Measurements from ENCODE around the gene PBX3.

The PBX3 gene

DNA sequence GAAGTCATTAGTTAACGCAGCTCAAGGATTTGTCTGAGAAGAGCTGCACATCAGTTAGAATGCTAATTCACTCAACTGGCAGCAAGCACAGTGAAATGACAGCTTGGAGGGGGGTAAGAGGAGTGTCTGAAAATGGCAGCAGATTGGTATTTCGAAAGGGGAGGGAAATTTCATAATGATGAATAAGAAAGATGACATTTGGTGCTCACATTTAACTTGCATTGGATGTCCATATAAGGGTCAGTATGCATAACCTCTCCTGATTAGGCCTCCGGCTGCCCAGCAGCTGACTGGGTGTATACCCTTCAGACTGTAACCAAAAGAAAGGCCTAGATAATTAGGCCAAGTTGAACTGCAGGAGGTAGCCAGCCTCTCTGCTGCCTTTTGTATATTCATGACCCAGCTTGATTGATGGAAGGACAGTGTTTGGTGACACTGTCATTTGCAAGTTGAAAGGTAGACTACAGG lies 131.0 kb downstream of the PBX3 start:
- Histone ChIP-seq H3K9ac (ENCODE audit: low read length) (no peak overlapping the region), H2AFZ (ENCODE audit: low read depth, low read length, severe bottlenecking) (no peak overlapping the region), H4K20me1 (ENCODE audit: low read depth, low read length) (no peaks in the 10 kb centered on the region; the same call in 1 of the 2 replicates), H3K4me3 (ENCODE audit: insufficient read depth, low read length, poor library complexity, severe bottlenecking) (no peak overlapping the region), H3F3A (ENCODE audit: insufficient read depth) (no peaks in the 10 kb centered on the region), H3K9me2 (replicated peaks; ENCODE audit: insufficient read depth, low read length) (no peaks in the 10 kb centered on the region), H3K4me2 (ENCODE audit: low read depth, low read length, poor library complexity, severe bottlenecking) (no peak overlapping the region), H3K27ac (ENCODE audit: low read depth, low read length) (no peak overlapping the region), H3K9me3 (ENCODE audit: insufficient read depth, low read length) (no peaks in the 10 kb centered on the region), H3K27me3 (ENCODE audit: low read length) (no peaks in the 10 kb centered on the region), H3K79me2 (ENCODE audit: insufficient read depth, low read length) (no peaks in the 10 kb centered on the region), H3K36me3 (ENCODE audit: low read length) (no peaks in the 10 kb centered on the region)
- no peak for TF ChIP-seq EZH2phosphoT487 (conservative IDR thresholded peaks at IDR 0.05; ENCODE audit: low read length)
- TF ChIP-seq, protein P1, sequence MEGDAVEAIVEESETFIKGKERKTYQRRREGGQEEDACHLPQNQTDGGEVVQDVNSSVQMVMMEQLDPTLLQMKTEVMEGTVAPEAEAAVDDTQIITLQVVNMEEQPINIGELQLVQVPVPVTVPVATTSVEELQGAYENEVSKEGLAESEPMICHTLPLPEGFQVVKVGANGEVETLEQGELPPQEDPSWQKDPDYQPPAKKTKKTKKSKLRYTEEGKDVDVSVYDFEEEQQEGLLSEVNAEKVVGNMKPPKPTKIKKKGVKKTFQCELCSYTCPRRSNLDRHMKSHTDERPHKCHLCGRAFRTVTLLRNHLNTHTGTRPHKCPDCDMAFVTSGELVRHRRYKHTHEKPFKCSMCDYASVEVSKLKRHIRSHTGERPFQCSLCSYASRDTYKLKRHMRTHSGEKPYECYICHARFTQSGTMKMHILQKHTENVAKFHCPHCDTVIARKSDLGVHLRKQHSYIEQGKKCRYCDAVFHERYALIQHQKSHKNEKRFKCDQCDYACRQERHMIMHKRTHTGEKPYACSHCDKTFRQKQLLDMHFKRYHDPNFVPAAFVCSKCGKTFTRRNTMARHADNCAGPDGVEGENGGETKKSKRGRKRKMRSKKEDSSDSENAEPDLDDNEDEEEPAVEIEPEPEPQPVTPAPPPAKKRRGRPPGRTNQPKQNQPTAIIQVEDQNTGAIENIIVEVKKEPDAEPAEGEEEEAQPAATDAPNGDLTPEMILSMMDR (IDR thresholded peaks at IDR 0.05; ENCODE audit: insufficient read depth, low read length, poor library complexity, severe bottlenecking), result no peak

DNA sequence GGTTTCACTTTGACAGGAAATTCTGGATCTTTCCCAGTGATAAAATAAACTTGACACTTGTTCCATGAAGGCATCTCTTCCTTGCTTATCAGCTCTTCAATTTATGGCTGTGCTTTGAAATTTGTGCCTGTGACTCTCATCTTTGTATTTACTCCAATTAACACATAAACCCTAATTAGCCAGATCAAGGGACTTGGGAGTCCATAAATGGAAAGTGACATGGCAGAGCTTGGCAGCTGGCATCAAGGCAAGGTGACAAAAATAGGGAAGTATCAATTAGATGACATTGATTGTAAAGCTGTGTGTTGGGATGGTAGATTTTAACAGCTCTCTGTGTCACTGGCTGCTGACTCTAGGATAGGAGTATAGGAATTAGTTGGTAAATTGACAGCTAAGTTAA lies 133.9 kb downstream of the PBX3 start:
- H3K27ac ChIP-seq (ENCODE audit: low read depth, low read length), result no peak overlapping the region
- TF ChIP-seq, protein P1 (IDR thresholded peaks at IDR 0.05; ENCODE audit: insufficient read depth, low read length, poor library complexity, severe bottlenecking), result no peak
- TF ChIP-seq EZH2phosphoT487 (conservative IDR thresholded peaks at IDR 0.05; ENCODE audit: low read length), result no peak
- H3K4me3 ChIP-seq (ENCODE audit: insufficient read depth, low read length, poor library complexity, severe bottlenecking), result no peak overlapping the region
- no peaks in the 10 kb centered on the region for H3K9me2 ChIP-seq (replicated peaks; ENCODE audit: insufficient read depth, low read length)
- H4K20me1 ChIP-seq (ENCODE audit: low read depth, low read length), result peaks cover 4% of the 10 kb centered on the region
- H3F3A ChIP-seq (ENCODE audit: insufficient read depth), result no peaks in the 10 kb centered on the region
- no peak overlapping the region for H3K9ac ChIP-seq (ENCODE audit: low read length)
- no peak overlapping the region for H2AFZ ChIP-seq (ENCODE audit: low read depth, low read length, severe bottlenecking)
- no peaks in the 10 kb centered on the region for H3K36me3 ChIP-seq (ENCODE audit: low read length)
- no peaks in the 10 kb centered on the region for H3K79me2 ChIP-seq (ENCODE audit: insufficient read depth, low read length)
- no peaks in the 10 kb centered on the region for H3K9me3 ChIP-seq (ENCODE audit: insufficient read depth, low read length)
- no peak overlapping the region for H3K4me2 ChIP-seq (ENCODE audit: low read depth, low read length, poor library complexity, severe bottlenecking)
- H3K27me3 ChIP-seq (ENCODE audit: low read length), result no peaks in the 10 kb centered on the region

DNA sequence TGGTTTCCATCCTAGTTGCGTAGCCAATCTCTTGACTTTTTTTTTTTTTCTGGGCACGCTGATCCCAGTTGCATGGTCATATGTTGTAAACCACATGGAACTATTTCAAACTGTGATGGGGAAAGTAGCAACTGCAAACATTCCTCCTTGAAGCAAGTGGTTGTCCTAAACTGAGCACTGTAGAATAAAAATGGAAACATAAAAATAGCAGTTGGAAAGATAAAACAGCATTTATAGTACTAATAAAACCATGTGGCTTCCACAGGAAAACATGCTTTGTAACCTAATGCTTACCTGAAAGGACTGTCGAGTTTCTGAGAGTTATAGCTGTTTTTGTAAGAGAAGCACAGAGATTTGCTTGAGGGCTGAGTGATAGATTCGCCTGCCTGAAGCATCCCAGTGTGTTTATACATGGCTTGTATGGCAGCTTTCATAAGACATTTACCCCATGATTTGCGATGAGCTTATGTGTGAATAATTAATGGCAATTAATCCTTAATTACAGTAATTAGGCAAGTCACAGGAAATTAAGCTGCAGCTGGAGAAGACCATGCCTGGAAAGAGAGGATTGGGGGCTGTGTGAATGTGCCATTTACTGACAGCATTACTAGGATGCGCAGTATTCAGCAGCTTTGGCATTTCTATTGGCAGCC lies 136.5 kb downstream of the PBX3 start:
- Histone ChIP-seq H3K36me3 (ENCODE audit: low read length) (no peaks in the 10 kb centered on the region), H3K4me2 (ENCODE audit: low read depth, low read length, poor library complexity, severe bottlenecking) (no peak overlapping the region), H3K27me3 (ENCODE audit: low read length) (no peaks in the 10 kb centered on the region), H3K27ac (ENCODE audit: low read depth, low read length) (no peak overlapping the region), H3K4me3 (ENCODE audit: insufficient read depth, low read length, poor library complexity, severe bottlenecking) (no peak overlapping the region), H3K9ac (ENCODE audit: low read length) (no peak overlapping the region), H3K9me2 (replicated peaks; ENCODE audit: insufficient read depth, low read length) (no peaks in the 10 kb centered on the region), H2AFZ (ENCODE audit: low read depth, low read length, severe bottlenecking) (no peak overlapping the region), H4K20me1 (ENCODE audit: low read depth, low read length) (peaks cover 23% of the 10 kb centered on the region), H3K79me2 (ENCODE audit: insufficient read depth, low read length) (no peaks in the 10 kb centered on the region), H3F3A (ENCODE audit: insufficient read depth) (no peaks in the 10 kb centered on the region), H3K9me3 (ENCODE audit: insufficient read depth, low read length) (no peaks in the 10 kb centered on the region)
- no peak for TF ChIP-seq EZH2phosphoT487 (conservative IDR thresholded peaks at IDR 0.05; ENCODE audit: low read length)
- TF ChIP-seq, protein P1 (IDR thresholded peaks at IDR 0.05; ENCODE audit: insufficient read depth, low read length, poor library complexity, severe bottlenecking), result no peak
